GM21526 (cell line): Measurements from ENCODE around the gene OR10G2.

ENCODE experiments used
- ATAC-seq: cut with Tn5 transposase; IDR thresholded peaks from one replicate; pipeline ENCODE4 v1.9.1; 2021; ENCODE audit warnings: moderate library complexity; ENCODE audit not compliant: unreplicated experiment, low FRiP score

Gene OR10G2

GRCh38 chr14:21589317-21589716, 45.4 kb downstream of the OR10G2 start:
- ATAC-seq, result no peak
